Ovary (tissue), 9 donors: ENCODE results near the gene SERPINB7. TPM values are rescaled to one million over a fixed set of nuclear protein-coding genes. Genes with fewer than 3 reads are reported as not detected.

ENCODE experiments used
- DNase-seq, 5 donors: peaks; one replicate each; pipeline ENCODE4 v3.0.0-alpha.2; 2019 to 2020
- H3K27ac ChIP-seq, 2 donors: fragments of 200-600 bp; one replicate each; pipeline versions ENCODE4 v1.5.1 to v1.8.0; 2019 to 2022
- H3K27me3 ChIP-seq: fragments of 200-600 bp; one replicate; pipeline ENCODE4 v1.8.0; 2022
- H3K36me3 ChIP-seq: fragments of 200-600 bp; sonication (generic); one replicate; pipeline ENCODE4 v1.5.1; 2019
- H3K4me1 ChIP-seq: one replicate; pipeline ENCODE4 v1.8.1; 2013; ENCODE audit warnings: mild to moderate bottlenecking, moderate library complexity; ENCODE audit not compliant: insufficient read depth
- H3K4me3 ChIP-seq: fragments of 200-600 bp; sonication (generic); one replicate; pipeline ENCODE4 v1.5.1; 2017
- H3K9me3 ChIP-seq, 2 donors: fragments of 200-600 bp in 1 of 2; sonication (generic) in 1 of 2; one replicate each; pipeline versions ENCODE4 v1.5.1 to v1.8.1; 2013 to 2019; ENCODE audit warnings: mild to moderate bottlenecking in 1 of 2, moderate library complexity in 1 of 2
- EP300 ChIP-seq: sonication (generic); formaldehyde crosslinking; IDR thresholded peaks from one replicate; pipeline ENCODE4 v1.6.1; 2017; ENCODE audit warnings: antibody characterized with exemption
- POLR2A ChIP-seq: fragments of 450-650 bp; IDR thresholded peaks from one replicate; pipeline ENCODE4 v1.6.1; 2017; ENCODE audit warnings: antibody characterized with exemption, mild to moderate bottlenecking, moderate library complexity
- WGBS, 3 donors: extraction: QIAGEN DNeasy Blood & Tissue Kit in 1 of 3; methylation state at CpG; one replicate each; pipeline versions ENCODE4 v1.1.5 to v1.1.7; 2013 to 2017; 5-methylcytosine and 5-hydroxymethylcytosine counted together
- intact Hi-C, 4 donors: fragments of 100-400 bp; cut with DNase I; formaldehyde crosslinking; loops; one replicate each; pipeline versions ENCODE4 v1.11.0 to v1.15.1; 2022 to 2023
- polyA plus RNA-seq, 2 donors: library from polyadenylated mRNA; stranded (reverse); fragments of 200-250 nt in 1 of 2; fragments of 350-450 nt in 1 of 2; fragmentation: Illumina TruSeq in 1 of 2; extraction: RNeasy Lipid Tissue Mini Kit (QIAGEN cat#74804) in 1 of 2; gene quantifications; one replicate each; pipeline ENCODE4 v1.2.3, GENCODE V29; 2013 to 2014
- total RNA-seq, 7 donors: library from RNA; depleted of rRNA in 2 of 7; stranded (reverse); fragments of >200 nt in 2 of 7; fragmentation: NEBNext Ultra II Directional in 3 of 7; extraction: Animal tissue kit (Norgen Biotek cat#: 25700) in 3 of 7; gene quantifications; one replicate each; pipeline versions ENCODE4 v1.1.0 to v1.2.4, GENCODE V29; 2016 to 2023
- TF ChIP-seq, protein P1 (sequence below), 3 donors: fragments of 450-650 bp in 2 of 3; fragments of 200-600 bp in 1 of 3; IDR thresholded peaks; one replicate each; pipeline versions ENCODE4 v1.5.1 to v1.8.0; 2016 to 2022; ENCODE audit warnings: antibody characterized with exemption in 3 of 3, mild to moderate bottlenecking in 1 of 3
- donor health status: DM: no; HTN: no; CAD: no; lungs with moderate emphysema.
- donor health status: DM: no; HTN: no; CAD: no.
- donor health status: Bipolar disorder and iron deficiency.
- donor health status: DM: yes; HTN: yes; CAD: no.
- donor health status: DM: no; HTN: no; CAD: no.
- donor health status: DM: yes; HTN: yes; CAD: no.

Gene SERPINB7
- total and polyA plus RNA-seq, 9 donors: 0.06 to 0.23 (median 0.10) TPM; not detected in 5

DNA sequence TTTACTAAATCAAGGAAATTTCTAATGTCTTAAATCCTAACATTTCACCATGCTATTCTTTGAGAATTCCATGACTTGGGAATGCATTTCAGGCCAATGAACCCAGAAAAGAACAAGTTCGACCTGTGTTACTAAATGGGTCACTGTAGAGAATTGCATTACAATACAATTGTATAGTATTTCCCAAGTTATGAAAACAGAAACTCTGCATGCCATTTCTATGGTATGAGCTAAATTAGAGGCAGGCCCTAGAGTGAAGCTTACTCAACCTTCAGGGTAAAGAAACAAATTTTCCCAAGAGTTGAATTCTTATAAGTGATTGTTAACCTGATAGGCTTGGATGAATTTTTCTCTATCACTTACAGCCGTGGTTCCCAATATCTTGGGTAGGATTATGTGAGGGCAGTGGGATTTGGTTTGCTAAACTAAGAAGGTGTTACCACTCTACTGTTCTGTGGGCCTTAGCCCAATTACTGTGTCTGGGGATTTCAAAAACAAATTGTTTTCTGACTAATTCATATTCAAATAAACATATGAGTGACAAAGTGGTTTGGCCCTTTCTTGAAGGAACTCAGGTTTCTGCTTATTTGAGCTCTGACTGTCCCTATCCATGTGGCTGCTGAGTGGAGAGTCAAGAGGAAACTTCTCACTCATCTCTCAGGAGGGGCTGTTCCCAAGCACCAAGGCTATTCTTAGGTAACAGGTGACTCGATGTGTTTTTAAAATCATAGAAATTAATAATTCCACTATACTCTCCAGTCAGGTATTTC, 11.2 kb upstream of the SERPINB7 start:
- no peaks in the 10 kb centered on the region for H3K27me3 ChIP-seq
- no peaks in the 10 kb centered on the region for H3K9me3 ChIP-seq
- no peak for DNase-seq
- H3K4me3 ChIP-seq: no peak overlapping the region
- 70 to 88% (median 84%) methylated on average over 3 of the region's 3 CpGs for WGBS, 3 donors
- no peak overlapping the region for H3K27ac ChIP-seq
- H3K36me3 ChIP-seq: no peaks in the 10 kb centered on the region
- TF ChIP-seq, protein P1, sequence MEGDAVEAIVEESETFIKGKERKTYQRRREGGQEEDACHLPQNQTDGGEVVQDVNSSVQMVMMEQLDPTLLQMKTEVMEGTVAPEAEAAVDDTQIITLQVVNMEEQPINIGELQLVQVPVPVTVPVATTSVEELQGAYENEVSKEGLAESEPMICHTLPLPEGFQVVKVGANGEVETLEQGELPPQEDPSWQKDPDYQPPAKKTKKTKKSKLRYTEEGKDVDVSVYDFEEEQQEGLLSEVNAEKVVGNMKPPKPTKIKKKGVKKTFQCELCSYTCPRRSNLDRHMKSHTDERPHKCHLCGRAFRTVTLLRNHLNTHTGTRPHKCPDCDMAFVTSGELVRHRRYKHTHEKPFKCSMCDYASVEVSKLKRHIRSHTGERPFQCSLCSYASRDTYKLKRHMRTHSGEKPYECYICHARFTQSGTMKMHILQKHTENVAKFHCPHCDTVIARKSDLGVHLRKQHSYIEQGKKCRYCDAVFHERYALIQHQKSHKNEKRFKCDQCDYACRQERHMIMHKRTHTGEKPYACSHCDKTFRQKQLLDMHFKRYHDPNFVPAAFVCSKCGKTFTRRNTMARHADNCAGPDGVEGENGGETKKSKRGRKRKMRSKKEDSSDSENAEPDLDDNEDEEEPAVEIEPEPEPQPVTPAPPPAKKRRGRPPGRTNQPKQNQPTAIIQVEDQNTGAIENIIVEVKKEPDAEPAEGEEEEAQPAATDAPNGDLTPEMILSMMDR (IDR thresholded peaks at IDR 0.05): no peak
- TF ChIP-seq EP300 (no peak), POLR2A (no peak)
- intact Hi-C loops: no loop called here
- H3K4me1 ChIP-seq: no peaks in the 10 kb centered on the region

DNA sequence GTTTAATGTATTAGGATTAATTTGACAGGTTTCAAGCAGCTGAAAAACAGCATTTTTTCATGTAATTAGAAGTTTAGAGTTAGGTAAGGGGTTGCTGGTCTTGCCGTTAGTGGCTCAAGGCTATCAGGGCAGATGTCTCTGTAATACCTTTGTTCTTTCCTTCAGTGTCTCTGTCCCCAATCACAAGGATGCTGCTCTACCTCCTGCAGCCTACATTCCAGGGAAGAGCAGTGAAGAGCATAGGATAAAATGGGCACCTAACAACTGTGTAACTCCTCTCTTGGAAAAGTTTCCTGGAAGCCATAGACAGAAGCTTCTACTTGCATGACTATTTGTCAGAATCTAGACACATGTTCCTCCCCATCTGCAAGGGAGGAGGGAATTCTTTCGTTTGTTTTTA, 9.4 kb upstream of the SERPINB7 start:
- TF ChIP-seq POLR2A (no peak), EP300 (no peak)
- TF ChIP-seq, protein P1 (IDR thresholded peaks at IDR 0.05): no peak
- WGBS, 3 donors: 54 to 60% (median 60%) methylated on average over 2 of the region's 2 CpGs
- no peak for DNase-seq
- no peak overlapping the region for H3K27ac ChIP-seq
- no peaks in the 10 kb centered on the region for H3K4me1 ChIP-seq
- no peak overlapping the region for H3K4me3 ChIP-seq
- H3K9me3 ChIP-seq: no peaks in the 10 kb centered on the region
- no peaks in the 10 kb centered on the region for H3K27me3 ChIP-seq
- no peaks in the 10 kb centered on the region for H3K36me3 ChIP-seq
- intact Hi-C loops: no loop called here

DNA sequence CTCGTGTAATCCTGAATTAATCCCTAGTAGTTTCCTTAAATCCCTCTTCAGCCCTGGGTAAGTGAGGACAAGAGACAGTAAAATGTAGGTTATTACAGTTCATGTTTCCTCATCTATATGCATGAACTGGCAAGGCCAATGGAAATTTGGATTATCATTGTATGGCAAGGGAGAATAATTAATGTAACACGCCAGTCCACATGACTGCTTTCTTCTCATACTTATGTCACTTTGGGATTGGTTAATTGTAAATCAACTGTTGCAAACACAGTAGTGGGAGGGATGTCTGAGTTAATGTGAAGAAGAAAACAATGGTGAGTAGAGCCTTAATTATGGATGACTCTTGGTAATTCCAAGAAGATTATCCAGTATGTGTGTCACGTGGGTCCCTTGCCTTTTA, 1.7 kb upstream of the SERPINB7 start:
- WGBS, 3 donors: 71 to 85% (median 82%) methylated on average over 3 of the region's 3 CpGs
- H3K4me1 ChIP-seq: no peaks in the 10 kb centered on the region
- intact Hi-C loops: no loop called here
- no peaks in the 10 kb centered on the region for H3K27me3 ChIP-seq
- H3K36me3 ChIP-seq: no peaks in the 10 kb centered on the region
- H3K9me3 ChIP-seq: no peaks in the 10 kb centered on the region
- DNase-seq: no peak
- no peak overlapping the region for H3K27ac ChIP-seq
- H3K4me3 ChIP-seq: no peak overlapping the region
- TF ChIP-seq, protein P1 (IDR thresholded peaks at IDR 0.05): no peak
- TF ChIP-seq POLR2A (no peak), EP300 (no peak)

DNA sequence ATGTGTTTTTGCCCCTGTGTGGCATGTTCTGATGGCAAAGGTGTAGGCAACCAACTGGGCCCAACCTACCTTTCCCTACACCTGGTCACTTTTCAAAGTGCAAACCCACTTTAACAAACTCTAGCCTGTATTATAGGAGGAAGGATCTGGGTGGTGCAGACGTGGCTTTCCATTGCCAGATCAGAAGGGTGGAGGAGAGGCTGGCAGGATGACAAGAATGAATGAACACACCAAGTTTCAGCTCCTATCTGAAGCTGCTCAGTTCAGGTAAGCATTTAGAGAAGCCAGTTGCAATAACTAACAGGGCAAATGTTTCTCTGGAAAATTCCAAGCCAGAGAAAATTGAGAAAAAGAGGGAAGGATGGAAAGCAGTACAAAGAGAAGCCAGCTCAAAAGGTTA, 707 bp upstream of the SERPINB7 start:
- no peaks in the 10 kb centered on the region for H3K9me3 ChIP-seq
- H3K27me3 ChIP-seq: no peaks in the 10 kb centered on the region
- no peak overlapping the region for H3K27ac ChIP-seq
- no peak for DNase-seq
- H3K4me3 ChIP-seq: no peak overlapping the region
- WGBS, 3 donors: 25 to 33% (median 25%) methylated on average over 1 of the region's 1 CpG
- TF ChIP-seq EP300: no peak
- TF ChIP-seq, protein P1 (IDR thresholded peaks at IDR 0.05): no peak
- TF ChIP-seq POLR2A: no peak
- no peaks in the 10 kb centered on the region for H3K4me1 ChIP-seq
- intact Hi-C loops: no loop called here
- H3K36me3 ChIP-seq: no peaks in the 10 kb centered on the region
